AG04450 (cell line): ENCODE measurements around the gene NWD2. TPM values are rescaled to one million over a fixed set of nuclear protein-coding genes. Genes with fewer than 3 reads are reported as not detected.

Experiments
- CTCF ChIA-PET: fragments of 300-600, 350-600 bp; formaldehyde crosslinking; extraction: SDS; loops from one replicate; lab custom pipeline; 2022; ENCODE audit warnings: antibody characterized with exemption, inconsistent platforms; lab: Charles Lee
- POLR2A ChIA-PET: fragments of 350-600 bp; formaldehyde crosslinking; extraction: SDS; loops from one replicate; lab custom pipeline; 2021; ENCODE audit warnings: antibody characterized with exemption, inconsistent platforms; lab: Yijun Ruan, JAX
- DNase-seq: peaks from one replicate; pipeline ENCODE4 v3.0.0-alpha.2; 2011; ENCODE audit warnings: low read depth, low spot score
- H3K27ac ChIP-seq: one replicate; pipeline ENCODE4 v1.5.1; 2012; ENCODE audit warnings: low read depth, low read length, control low read depth
- H3K27me3 ChIP-seq: one replicate; pipeline ENCODE4 v1.6.0; 2012; ENCODE audit warnings: low read length; ENCODE audit not compliant: control insufficient read depth, insufficient read depth
- H3K4me3 ChIP-seq: 2 replicates; pipeline ENCODE4 v1.5.1; 2011; ENCODE audit warnings: mild to moderate bottlenecking, low read depth, low read length, control low read depth
- H3K9me3 ChIP-seq: 2 replicates; pipeline ENCODE4 v1.5.1; 2012; ENCODE audit warnings: low read length; ENCODE audit not compliant: control insufficient read depth, insufficient read depth
- CTCF ChIP-seq: IDR thresholded peaks from 2 replicates; pipeline ENCODE4 v1.5.1; 2011; ENCODE audit warnings: low read depth, low read length, control low read depth, inconsistent platforms
- polyA plus RNA-seq: library from polyadenylated mRNA; depleted of rRNA; stranded (reverse); fragments of >200 nt; gene quantifications from 2 replicates; pipeline ENCODE4 v1.2.3, GENCODE V29; 2011

NWD2 gene
- polyA plus RNA-seq, 1 experiment, result not detected

DNA sequence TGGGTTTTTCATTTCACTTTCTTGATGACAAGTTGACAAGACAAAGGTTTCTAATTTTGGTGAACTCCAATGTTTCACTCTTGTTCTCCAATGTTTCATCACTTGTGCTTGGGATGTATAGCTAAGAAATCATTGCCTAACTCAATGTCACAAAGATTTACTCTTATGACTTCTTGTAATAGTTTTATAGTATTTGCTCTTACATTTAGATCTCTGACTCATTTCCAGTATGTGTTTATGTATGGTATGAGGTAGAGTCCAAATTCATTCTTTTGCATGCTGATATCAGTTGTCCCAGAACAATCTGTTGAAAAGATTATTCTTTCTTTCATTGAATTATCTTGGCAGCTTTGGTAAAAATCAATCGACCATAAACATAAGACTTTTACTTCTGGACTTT, 12.2 kb upstream of the NWD2 start:
- POLR2A ChIA-PET, result no interaction called here
- CTCF ChIA-PET, result no interaction called here
- Histone ChIP-seq H3K27ac (no peak overlapping the region), H3K9me3 (peaks cover 5% of the 10 kb centered on the region), H3K4me3 (no peak overlapping the region), H3K27me3 (no peaks in the 10 kb centered on the region)
- TF ChIP-seq CTCF, result no peak
- no peak for DNase-seq

- no peak overlapping the region for H3K4me3 ChIP-seq
- ChIA-PET CTCF (no interaction called here), POLR2A (no interaction called here)
- no peak for TF ChIP-seq CTCF
- peaks cover 3% of the 10 kb centered on the region; the same call in 1 of the 2 replicates for H3K9me3 ChIP-seq
- no peak for DNase-seq
- H3K27ac ChIP-seq, result no peak overlapping the region
- H3K27me3 ChIP-seq, result no peaks in the 10 kb centered on the region
Measured at GRCh38 chr4:37236165-37236564, 8.4 kb upstream of the NWD2 start.

DNA sequence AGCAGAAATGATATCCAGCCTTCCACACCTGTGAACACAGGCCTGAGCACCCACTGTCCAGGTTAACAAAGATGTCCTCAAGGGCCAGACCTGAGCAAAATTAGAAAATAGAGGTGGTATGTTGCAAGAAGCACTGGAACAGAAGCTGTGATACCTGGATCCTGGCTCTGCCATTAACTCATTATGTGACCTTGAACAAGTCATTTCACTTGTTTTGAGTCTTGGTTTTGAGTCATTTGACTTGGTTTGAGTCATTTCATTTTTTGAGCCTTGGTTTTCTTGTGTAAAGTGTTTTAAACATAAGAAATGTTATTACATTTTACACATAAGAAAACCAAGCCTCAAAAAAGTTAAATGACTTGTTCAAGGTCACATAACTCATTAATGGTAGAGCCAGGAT, 2.9 kb upstream of the NWD2 start:
- ChIA-PET POLR2A (no interaction called here), CTCF (no interaction called here)
- H3K27ac ChIP-seq, result no peak overlapping the region
- peaks cover 8% of the 10 kb centered on the region for H3K9me3 ChIP-seq
- no peak for TF ChIP-seq CTCF
- no peak for DNase-seq
- peaks cover 2% of the 10 kb centered on the region for H3K27me3 ChIP-seq
- no peak overlapping the region for H3K4me3 ChIP-seq

DNA sequence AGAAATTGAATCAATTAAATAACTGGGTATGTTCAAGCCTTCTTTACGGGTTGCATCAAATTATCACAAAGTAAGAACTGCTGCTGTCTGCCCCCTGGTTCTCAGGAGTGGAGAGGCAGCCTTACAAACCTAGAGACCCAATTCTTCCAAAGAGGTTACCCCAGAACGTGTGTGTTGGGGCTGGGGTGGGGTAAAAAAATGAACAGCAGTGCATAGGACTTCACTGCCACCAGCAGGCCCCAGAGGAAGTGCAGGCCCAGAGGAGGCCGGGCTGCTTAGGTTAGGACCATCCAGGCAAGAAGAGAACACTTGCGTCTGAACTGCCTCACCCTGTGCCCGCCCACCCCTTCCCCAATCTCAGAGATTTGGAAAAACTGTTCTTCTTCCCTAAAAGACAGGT, 1.5 kb upstream of the NWD2 start:
- no peak for DNase-seq
- H3K4me3 ChIP-seq, result no peak overlapping the region
- H3K9me3 ChIP-seq, result peaks cover 8% of the 10 kb centered on the region; the same call in 1 of the 2 replicates
- TF ChIP-seq CTCF, result no peak
- H3K27me3 ChIP-seq, result peaks cover 4% of the 10 kb centered on the region
- CTCF ChIA-PET, result no interaction called here
- POLR2A ChIA-PET, result no interaction called here
- H3K27ac ChIP-seq, result no peak overlapping the region

DNA sequence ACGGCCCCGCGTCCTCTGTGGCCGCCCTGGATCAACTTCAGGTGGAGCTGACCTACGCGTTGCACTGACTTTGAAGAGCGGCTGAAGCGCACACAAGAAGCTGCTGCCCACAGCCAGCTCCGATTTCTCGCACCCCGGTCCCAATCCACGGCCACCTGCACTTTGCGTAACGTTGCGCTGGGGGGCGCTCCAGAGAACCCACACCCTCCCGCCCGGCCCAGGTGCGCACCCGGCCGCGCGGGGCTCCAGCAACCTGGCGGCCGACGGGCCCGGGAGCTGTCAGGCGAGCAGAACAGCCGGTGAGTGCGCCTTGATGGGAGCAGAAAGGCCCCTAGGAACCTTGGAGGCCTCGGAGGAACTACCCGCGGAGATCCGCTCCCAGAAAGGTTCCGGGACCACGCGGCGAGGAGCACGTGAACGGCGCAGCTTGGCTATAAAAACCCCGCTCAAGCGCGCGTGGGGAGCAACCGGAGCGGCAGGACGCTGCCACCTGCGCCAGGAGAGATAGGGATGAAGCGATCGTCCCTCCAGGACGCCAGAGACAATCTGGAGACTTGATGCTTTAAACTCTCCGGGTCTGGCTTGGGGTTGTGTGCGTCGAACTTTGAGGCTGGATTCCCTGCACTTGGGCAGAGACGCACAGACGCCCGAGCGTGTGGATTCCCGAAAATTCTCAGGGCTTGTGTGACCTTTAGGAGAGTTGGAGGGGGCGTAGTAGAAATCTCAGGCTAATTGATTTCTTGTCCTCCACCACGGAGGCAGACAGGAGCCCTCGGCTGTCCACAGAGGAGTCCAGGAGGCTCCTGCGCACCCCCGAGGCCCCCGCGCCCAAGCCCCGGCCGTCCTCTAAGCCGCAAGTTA, 591 bp upstream of the NWD2 start:
- CTCF ChIA-PET, result no interaction called here

More for the DNA sequence above, 591 bp upstream of the NWD2 start:
- DNase-seq, result no peak
- Histone ChIP-seq H3K27me3 (peaks cover 4% of the 10 kb centered on the region), H3K9me3 (peaks cover 8% of the 10 kb centered on the region; the same call in 1 of the 2 replicates), H3K4me3 (no peak overlapping the region), H3K27ac (no peak overlapping the region)
- TF ChIP-seq CTCF, result no peak
- POLR2A ChIA-PET, result no interaction called here
